Measurements from ENCODE around the gene RC3H1. TPM values are rescaled to one million over a fixed set of nuclear protein-coding genes. Genes with fewer than 3 reads are reported as not detected.

RC3H1 gene
- total and polyA plus RNA-seq, 2 of the 8 experiments (the other 6 are each of a cell fraction or from before 2014, with no cell fraction given) = 7.4 to 32.2 TPM

DNA sequence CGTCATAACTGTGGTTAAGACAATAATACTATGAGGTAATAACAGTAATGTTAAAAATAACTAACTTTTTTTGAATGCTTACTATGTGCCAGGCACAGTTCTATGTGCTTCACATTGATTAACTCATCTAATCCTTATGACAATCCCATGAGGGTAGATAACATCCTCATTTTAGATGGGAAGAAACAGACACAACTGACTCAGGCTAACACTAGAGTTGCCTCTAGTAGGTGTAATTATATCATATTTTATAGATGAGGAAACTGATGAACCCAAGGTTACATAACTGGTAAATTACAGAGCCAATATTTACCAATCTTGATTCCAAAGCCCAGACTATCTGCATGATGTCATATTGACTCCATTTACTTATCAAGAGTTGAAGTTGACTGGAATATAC, 128.5 kb downstream of the RC3H1 start:
- whole genome bisulfite sequencing, 2 experiments (ENCODE audit: extremely low coverage in 1 of 2, insufficient coverage in 1 of 2, insufficient read length in 1 of 2, insufficient replicate concordance in 2 of 2, low coverage in 1 of 2, low lambda C conversion rate in 2 of 2, missing lambda C conversion rate in 1 of 2) = 91% methylated on average over 1 of the region's 1 CpG; no CpG with 5 or more reads in 1 of the 2 experiments
- DNase-seq (ENCODE audit: low read depth in 1 of 2, low spot score in 2 of 2) = no peak
- no peak for TF ChIP-seq CTBP2 (IDR thresholded peaks at IDR 0.05; ENCODE audit: borderline replicate concordance, insufficient read depth, insufficient read length, low read length)
- no peak for TF ChIP-seq EZH2 (IDR thresholded peaks at IDR 0.05; ENCODE audit: low read depth, low read length, severe bottlenecking)
- TF ChIP-seq EGR1 (IDR thresholded peaks at IDR 0.05; ENCODE audit: borderline replicate concordance, low read depth, low read length) = no peak
- no peak for TF ChIP-seq POU5F1 (IDR thresholded peaks at IDR 0.05; ENCODE audit: low read depth, low read length)
- no peak for TF ChIP-seq BACH1 (IDR thresholded peaks at IDR 0.05; ENCODE audit: low read length)
- TF ChIP-seq JUND (IDR thresholded peaks at IDR 0.05; ENCODE audit: low read length) = no peak
- TF ChIP-seq, protein P1, sequence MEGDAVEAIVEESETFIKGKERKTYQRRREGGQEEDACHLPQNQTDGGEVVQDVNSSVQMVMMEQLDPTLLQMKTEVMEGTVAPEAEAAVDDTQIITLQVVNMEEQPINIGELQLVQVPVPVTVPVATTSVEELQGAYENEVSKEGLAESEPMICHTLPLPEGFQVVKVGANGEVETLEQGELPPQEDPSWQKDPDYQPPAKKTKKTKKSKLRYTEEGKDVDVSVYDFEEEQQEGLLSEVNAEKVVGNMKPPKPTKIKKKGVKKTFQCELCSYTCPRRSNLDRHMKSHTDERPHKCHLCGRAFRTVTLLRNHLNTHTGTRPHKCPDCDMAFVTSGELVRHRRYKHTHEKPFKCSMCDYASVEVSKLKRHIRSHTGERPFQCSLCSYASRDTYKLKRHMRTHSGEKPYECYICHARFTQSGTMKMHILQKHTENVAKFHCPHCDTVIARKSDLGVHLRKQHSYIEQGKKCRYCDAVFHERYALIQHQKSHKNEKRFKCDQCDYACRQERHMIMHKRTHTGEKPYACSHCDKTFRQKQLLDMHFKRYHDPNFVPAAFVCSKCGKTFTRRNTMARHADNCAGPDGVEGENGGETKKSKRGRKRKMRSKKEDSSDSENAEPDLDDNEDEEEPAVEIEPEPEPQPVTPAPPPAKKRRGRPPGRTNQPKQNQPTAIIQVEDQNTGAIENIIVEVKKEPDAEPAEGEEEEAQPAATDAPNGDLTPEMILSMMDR (IDR thresholded peaks at IDR 0.05; ENCODE audit: control extremely low read depth in 1 of 3, insufficient read depth in 1 of 3, low read depth in 1 of 3, low read length in 3 of 3) = no peak
- TF ChIP-seq, protein P2, sequence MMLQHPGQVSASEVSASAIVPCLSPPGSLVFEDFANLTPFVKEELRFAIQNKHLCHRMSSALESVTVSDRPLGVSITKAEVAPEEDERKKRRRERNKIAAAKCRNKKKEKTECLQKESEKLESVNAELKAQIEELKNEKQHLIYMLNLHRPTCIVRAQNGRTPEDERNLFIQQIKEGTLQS (IDR thresholded peaks at IDR 0.05; ENCODE audit: insufficient read depth, low read depth, low read length) = no peak
- TF ChIP-seq BRCA1 (IDR thresholded peaks at IDR 0.05; ENCODE audit: low read depth, low read length) = no peak

More for the DNA sequence above, 128.5 kb downstream of the RC3H1 start:
- H3K56ac ChIP-seq (replicated peaks; ENCODE audit: insufficient read length, low read depth, low read length) = no peak overlapping the region
- no peak overlapping the region for H3K4ac ChIP-seq (replicated peaks; ENCODE audit: insufficient read length, low read depth, low read length)
- no peak overlapping the region for H4K5ac ChIP-seq (ENCODE audit: insufficient read length, low read depth, low read length)
- H4K20me1 ChIP-seq (replicated peaks in 1 of 2; ENCODE audit: control insufficient read depth in 1 of 2, insufficient read depth in 2 of 2, low read length in 2 of 2) = no peaks in the 10 kb centered on the region
- H2BK5ac ChIP-seq (ENCODE audit: low read depth, low read length) = no peak overlapping the region
- no peak overlapping the region for H2BK120ac ChIP-seq (replicated peaks; ENCODE audit: low read depth, low read length)
- no peak overlapping the region for H2BK20ac ChIP-seq (ENCODE audit: low read length)
- no peak overlapping the region for H3K14ac ChIP-seq (ENCODE audit: insufficient read length)
- no peak overlapping the region for H2BK12ac ChIP-seq (ENCODE audit: low read depth, low read length)
- no peaks in the 10 kb centered on the region for H3K79me2 ChIP-seq (ENCODE audit: control insufficient read depth in 1 of 2, insufficient read depth in 2 of 2, low read length in 2 of 2)
- no peaks in the 10 kb centered on the region for H3K23me2 ChIP-seq (ENCODE audit: low read depth, low read length)
- no peak overlapping the region for H3K27ac ChIP-seq (ENCODE audit: low read depth, low read length)
- no peak overlapping the region for H3K4me2 ChIP-seq (ENCODE audit: insufficient read depth in 1 of 2, low read depth in 2 of 2, low read length in 2 of 2)
- no peak overlapping the region for H3K9ac ChIP-seq (replicated peaks in 1 of 4; ENCODE audit: extremely low read depth in 1 of 4, low read depth in 3 of 4, low read length in 3 of 4)
- H2AK5ac ChIP-seq (ENCODE audit: low read depth, low read length) = no peak overlapping the region
- H3K79me1 ChIP-seq (ENCODE audit: low read depth, low read length) = no peaks in the 10 kb centered on the region; the same call in 1 of the 2 replicates
- CTCF ChIA-PET (ENCODE audit: partially characterized antibody) = interaction anchor here (1.5 kb wide), 1 partner anchor 20 kb away, joined by 3 read pairs; no protein-coding TSS in a partner anchor
- H3K9me3 ChIP-seq (ENCODE audit: insufficient read depth in 2 of 2, low read depth in 1 of 2, low read length in 1 of 2) = no peaks in the 10 kb centered on the region
- no peak overlapping the region for H3K4me3 ChIP-seq (ENCODE audit: extremely low read depth in 1 of 4, insufficient read depth in 2 of 4, low read depth in 3 of 4, low read length in 4 of 4)
- no peak overlapping the region for H3K18ac ChIP-seq (ENCODE audit: extremely low read depth, low read length)
- no peak for FAIRE-seq
- H3K27me3 ChIP-seq (replicated peaks in 1 of 4; ENCODE audit: control insufficient read depth in 3 of 4, extremely low read depth in 1 of 4, insufficient read depth in 3 of 4, low read length in 3 of 4) = no peaks in the 10 kb centered on the region
- H4K91ac ChIP-seq (replicated peaks; ENCODE audit: insufficient read length, low read length) = no peak overlapping the region
- H2BK15ac ChIP-seq (ENCODE audit: low read length) = no peak overlapping the region
- no peak overlapping the region for H3K23ac ChIP-seq (ENCODE audit: insufficient read length)
- peaks cover 0 to 5% (median 0%) of the 10 kb centered on the region in 4 experiments; a peak in 1 of 7 replicates for H3K4me1 ChIP-seq (replicated peaks in 1 of 4; ENCODE audit: control insufficient read depth in 3 of 4, insufficient read depth in 4 of 4, low read length in 3 of 4)
- POLR2A ChIA-PET (ENCODE audit: partially characterized antibody) = interaction anchor here (6.8 kb wide), 1 partner anchor 28 kb away, joined by 109 read pairs; the partner anchor contains the start of genes GAS5 and ZBTB37
- H3K36me3 ChIP-seq (ENCODE audit: control insufficient read depth in 2 of 4, insufficient read depth in 4 of 4, low read length in 3 of 4) = no peaks in the 10 kb centered on the region; a peak in 1 of 8 replicates
- H2AFZ ChIP-seq (ENCODE audit: low read length) = no peak overlapping the region
- no peak overlapping the region for H4K8ac ChIP-seq (ENCODE audit: extremely low read depth, insufficient read depth, low read length)

Measured in H1 (cell line).